ENCODE data around the gene SMARCC2. TPM values are rescaled to one million over a fixed set of nuclear protein-coding genes. Genes with fewer than 3 reads are reported as not detected.

SMARCC2 gene
- total RNA-seq, 2 donors from 2014 or later, result 60.4 to 101 TPM

DNA sequence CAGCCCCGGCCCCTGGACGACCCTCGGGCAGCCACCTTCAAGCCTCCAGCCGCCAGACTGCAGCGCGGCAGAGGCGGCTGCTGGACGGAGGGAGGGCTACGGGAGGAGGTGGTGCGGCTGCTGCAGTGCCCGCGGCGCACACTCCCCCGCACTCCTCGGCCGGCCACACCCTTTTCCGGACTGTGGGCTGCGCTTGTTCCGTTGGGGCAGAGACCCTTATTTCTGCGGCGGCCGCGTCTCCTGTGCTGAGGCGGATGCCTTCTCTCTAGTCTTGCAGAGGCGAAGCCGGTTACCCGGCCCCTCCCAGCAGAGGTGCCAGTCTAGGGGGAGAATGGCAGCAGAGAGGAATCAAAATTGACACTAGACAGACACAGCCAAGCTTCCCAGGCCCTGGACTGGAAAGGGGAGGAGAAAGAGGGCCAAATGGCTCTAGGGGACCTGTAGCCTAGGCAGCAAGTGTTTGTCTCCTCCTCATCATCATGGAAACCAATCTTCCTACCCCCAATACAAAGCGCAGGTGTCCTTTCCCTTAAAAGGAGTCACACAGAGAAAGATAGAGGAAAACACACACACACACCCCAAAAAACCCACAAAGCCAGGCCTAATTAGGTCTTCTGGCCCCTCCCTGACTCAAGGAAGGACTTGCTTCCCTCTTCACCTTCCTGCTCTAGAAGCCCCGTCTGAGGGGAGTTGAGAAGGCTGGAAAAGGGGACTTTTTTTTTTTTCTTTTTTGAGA is 59.9 kb downstream of the SMARCC2 start:
- H3K4me3 ChIP-seq, result peak overlapping the region; percentile 59 to 76
- no peaks in the 10 kb centered on the region for H3K27me3 ChIP-seq (replicated peaks; ENCODE audit: insufficient read depth)
- peaks cover 11% of the 10 kb centered on the region for H3K4me1 ChIP-seq (replicated peaks)
- intact Hi-C loops (cut with DNase I), result loop anchor here (5.0 kb wide), 1 partner anchor 338 kb away; the partner anchor contains the start of gene SPRYD4
- DNase-seq (ENCODE audit: low spot score), result peak; percentile 45
- H3K27ac ChIP-seq, result peak overlapping the region; percentile 82 to 94
- WGBS, result 2% methylated on average over 29 of the region's 29 CpGs
- no peaks in the 10 kb centered on the region for H3K9me3 ChIP-seq
- peak; percentile 43 for TF ChIP-seq POLR2AphosphoS5 (IDR thresholded peaks at IDR 0.05)
- TF ChIP-seq POLR2A (IDR thresholded peaks at IDR 0.05), result peak; percentile 47
- TF ChIP-seq, protein P1, sequence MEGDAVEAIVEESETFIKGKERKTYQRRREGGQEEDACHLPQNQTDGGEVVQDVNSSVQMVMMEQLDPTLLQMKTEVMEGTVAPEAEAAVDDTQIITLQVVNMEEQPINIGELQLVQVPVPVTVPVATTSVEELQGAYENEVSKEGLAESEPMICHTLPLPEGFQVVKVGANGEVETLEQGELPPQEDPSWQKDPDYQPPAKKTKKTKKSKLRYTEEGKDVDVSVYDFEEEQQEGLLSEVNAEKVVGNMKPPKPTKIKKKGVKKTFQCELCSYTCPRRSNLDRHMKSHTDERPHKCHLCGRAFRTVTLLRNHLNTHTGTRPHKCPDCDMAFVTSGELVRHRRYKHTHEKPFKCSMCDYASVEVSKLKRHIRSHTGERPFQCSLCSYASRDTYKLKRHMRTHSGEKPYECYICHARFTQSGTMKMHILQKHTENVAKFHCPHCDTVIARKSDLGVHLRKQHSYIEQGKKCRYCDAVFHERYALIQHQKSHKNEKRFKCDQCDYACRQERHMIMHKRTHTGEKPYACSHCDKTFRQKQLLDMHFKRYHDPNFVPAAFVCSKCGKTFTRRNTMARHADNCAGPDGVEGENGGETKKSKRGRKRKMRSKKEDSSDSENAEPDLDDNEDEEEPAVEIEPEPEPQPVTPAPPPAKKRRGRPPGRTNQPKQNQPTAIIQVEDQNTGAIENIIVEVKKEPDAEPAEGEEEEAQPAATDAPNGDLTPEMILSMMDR (IDR thresholded peaks at IDR 0.05), result peak in 1 of 4 experiments; percentile 6
- peaks cover 6 to 9% of the 10 kb centered on the region in 2 donors for H3K36me3 ChIP-seq

DNA sequence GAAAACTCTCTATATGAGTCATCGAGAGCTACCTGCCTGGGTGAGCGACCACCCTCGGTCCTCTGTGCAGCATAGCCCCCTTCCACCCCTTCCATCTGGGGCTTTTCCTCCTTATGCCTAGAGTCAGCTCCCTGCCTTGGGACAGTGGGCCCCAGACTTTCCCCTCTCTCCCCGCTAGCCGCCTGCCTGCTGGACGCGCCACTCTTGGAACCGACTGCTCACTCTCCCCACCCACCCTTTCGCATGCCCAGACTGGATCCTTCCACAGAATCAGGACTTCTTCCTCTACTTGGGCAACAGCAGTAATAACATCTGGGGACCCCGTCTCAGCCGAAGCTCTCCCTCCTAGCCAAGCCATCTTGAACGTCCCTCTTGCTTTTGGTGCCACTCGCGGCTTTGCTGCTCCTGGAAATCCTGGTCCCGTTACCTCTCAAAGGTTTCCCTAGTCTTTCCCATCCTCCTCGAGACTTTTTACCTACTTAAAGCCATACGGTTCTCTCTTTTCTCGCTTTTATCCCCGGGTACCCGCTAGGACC is 60.5 kb downstream of the SMARCC2 start:
- TF ChIP-seq POLR2A (IDR thresholded peaks at IDR 0.05) (no peak), POLR2AphosphoS5 (IDR thresholded peaks at IDR 0.05) (no peak)
- TF ChIP-seq, protein P1 (IDR thresholded peaks at IDR 0.05), result no peak
- intact Hi-C loops (cut with DNase I), result loop anchor here (5.0 kb wide), 1 partner anchor 339 kb away; the partner anchor contains the start of gene SPRYD4
- Histone ChIP-seq H3K36me3 (peaks cover 6 to 9% of the 10 kb centered on the region in 2 donors), H3K4me3 (peak overlapping the region; percentile 59 to 76), H3K27ac (peak overlapping the region; percentile 82 to 94), H3K27me3 (replicated peaks; ENCODE audit: insufficient read depth) (no peaks in the 10 kb centered on the region), H3K4me1 (replicated peaks) (peaks cover 11% of the 10 kb centered on the region), H3K9me3 (no peaks in the 10 kb centered on the region)
- 0% methylated on average over 20 of the region's 20 CpGs for WGBS
- peak; percentile 33 for DNase-seq (ENCODE audit: low spot score)

DNA sequence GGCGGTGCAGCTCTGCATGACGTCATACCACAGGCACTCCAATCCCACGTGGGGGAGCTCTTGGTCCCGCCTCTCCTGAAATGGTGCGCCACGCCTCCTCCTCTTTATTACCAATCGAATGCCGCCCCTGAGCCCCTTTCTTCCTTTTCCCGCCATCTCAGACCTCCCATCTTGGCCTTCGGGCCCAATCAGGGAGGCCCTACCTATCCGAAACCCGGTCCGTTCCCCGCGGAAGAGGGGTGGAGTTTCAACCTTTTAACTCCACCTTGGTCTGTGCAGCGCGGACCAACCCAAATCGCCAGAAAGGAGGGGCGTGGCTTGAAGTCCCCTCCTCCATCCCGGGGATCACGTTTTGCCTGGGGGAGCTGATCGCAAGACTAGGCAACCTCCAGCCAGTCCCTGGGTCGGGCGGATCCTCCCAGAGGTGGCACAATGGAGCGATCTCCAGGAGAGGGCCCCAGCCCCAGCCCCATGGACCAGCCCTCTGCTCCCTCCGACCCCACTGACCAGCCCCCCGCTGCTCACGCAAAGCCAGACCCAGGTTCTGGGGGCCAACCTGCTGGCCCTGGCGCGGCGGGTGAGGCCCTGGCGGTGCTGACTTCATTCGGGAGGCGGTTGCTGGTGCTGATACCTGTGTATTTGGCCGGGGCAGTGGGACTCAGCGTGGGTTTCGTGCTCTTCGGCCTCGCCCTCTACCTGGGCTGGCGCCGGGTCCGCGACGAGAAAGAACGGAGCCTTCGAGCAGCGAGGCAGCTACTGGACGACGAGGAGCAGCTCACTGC is 61.2 kb downstream of the SMARCC2 start, which contains the start of gene ESYT1:
Gene ESYT1 (plus strand): TSS at position 380 of the 782 bp plus-strand sequence. CDS start 53 bp downstream, at position 433.
- intact Hi-C loops (cut with DNase I), result loop anchor here (2.0 to 5.0 kb wide), 3 partner anchors 31 to 339 kb away; partner anchors contain the start of genes MYL6, SMARCC2 and SPRYD4
- peak; percentile 99 for DNase-seq (ENCODE audit: low spot score)
- under 1% methylated on average over 48 of the region's 49 CpGs for WGBS
- peak; percentile 99 for TF ChIP-seq POLR2A (IDR thresholded peaks at IDR 0.05)
- TF ChIP-seq POLR2AphosphoS5 (IDR thresholded peaks at IDR 0.05), result peak; percentile 99
- TF ChIP-seq, protein P1 (IDR thresholded peaks at IDR 0.05), result peak in 1 of 4 experiments; percentile 19
- H3K36me3 ChIP-seq, result peaks cover 6 to 9% of the 10 kb centered on the region in 2 donors
- H3K9me3 ChIP-seq, result no peaks in the 10 kb centered on the region
- peak within 1 kb of the TSS; percentile 59 to 76 for H3K4me3 ChIP-seq
- peak within 1 kb of the TSS; percentile 82 to 94 for H3K27ac ChIP-seq
- peaks cover 11% of the 10 kb centered on the region for H3K4me1 ChIP-seq (replicated peaks)
- no peaks in the 10 kb centered on the region for H3K27me3 ChIP-seq (replicated peaks; ENCODE audit: insufficient read depth)

DNA sequence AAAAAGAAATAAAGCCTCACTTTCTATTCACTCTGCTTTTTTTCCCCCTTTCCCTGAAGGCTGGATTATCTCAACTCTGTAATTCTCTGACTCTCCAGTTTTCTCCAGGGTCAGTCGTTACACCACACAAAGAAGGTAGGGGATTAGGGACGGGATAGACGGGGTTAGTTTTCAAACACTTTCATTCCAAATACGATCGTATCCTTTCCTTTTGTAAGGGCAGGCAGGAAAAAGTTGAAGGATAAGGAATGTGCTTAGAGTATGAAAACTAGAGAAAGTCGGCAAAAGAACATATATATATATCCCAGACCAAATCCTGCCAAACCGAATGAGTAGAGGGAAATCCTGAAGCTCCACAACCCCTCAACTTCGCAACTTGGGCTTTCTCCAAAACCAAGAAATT is 61.8 kb downstream of the SMARCC2 start:
- peaks cover 11% of the 10 kb centered on the region for H3K4me1 ChIP-seq (replicated peaks)
- intact Hi-C loops (cut with DNase I), result loop anchor here (2.0 to 5.0 kb wide), 3 partner anchors 31 to 340 kb away; partner anchors contain the start of genes MYL6, SMARCC2 and SPRYD4
- TF ChIP-seq POLR2AphosphoS5 (IDR thresholded peaks at IDR 0.05) (no peak), POLR2A (IDR thresholded peaks at IDR 0.05) (peak; percentile 5)
- TF ChIP-seq, protein P1 (IDR thresholded peaks at IDR 0.05), result peak in 1 of 4 experiments; percentile 3
- H3K4me3 ChIP-seq, result peak overlapping the region; percentile 15 to 16
- under 1% methylated on average over 8 of the region's 8 CpGs for WGBS
- H3K27ac ChIP-seq, result peak overlapping the region; percentile 82 to 87
- no peak for DNase-seq (ENCODE audit: low spot score)
- H3K36me3 ChIP-seq, result peaks cover 5 to 9% of the 10 kb centered on the region in 2 donors
- H3K27me3 ChIP-seq (replicated peaks; ENCODE audit: insufficient read depth), result no peaks in the 10 kb centered on the region
- H3K9me3 ChIP-seq, result no peaks in the 10 kb centered on the region

Measured in prostate gland (tissue), 2 donors.